Suprapubic skin (tissue), 4 donors: ENCODE measurements around the gene MADD.

Experiments used
- EP300 ChIP-seq: sonication (generic); formaldehyde crosslinking; IDR thresholded peaks from one replicate; pipeline ENCODE4 v1.6.1; 2017; ENCODE audit warnings: antibody characterized with exemption
- POLR2A ChIP-seq, 2 donors: fragments of 450-650 bp; IDR thresholded peaks; one replicate each; pipeline ENCODE4 v1.6.1; 2017; ENCODE audit warnings: antibody characterized with exemption in 2 of 2, mild to moderate bottlenecking in 2 of 2, moderate library complexity in 2 of 2
- POLR2AphosphoS5 ChIP-seq, 3 donors: sonication (generic); formaldehyde crosslinking; IDR thresholded peaks; one replicate each; pipeline ENCODE4 v1.6.1; 2017; ENCODE audit warnings: antibody characterized with exemption in 3 of 3
- TF ChIP-seq, protein P1 (sequence below), 2 donors: fragments of 200-600 bp in 1 of 2; fragments of 450-650 bp in 1 of 2; sonication (generic) in 1 of 2; IDR thresholded peaks; one replicate each; pipeline ENCODE4 v1.5.1; 2016 to 2019; ENCODE audit warnings: antibody characterized with exemption in 2 of 2, mild to moderate bottlenecking in 1 of 2, moderate library complexity in 1 of 2

DNA sequence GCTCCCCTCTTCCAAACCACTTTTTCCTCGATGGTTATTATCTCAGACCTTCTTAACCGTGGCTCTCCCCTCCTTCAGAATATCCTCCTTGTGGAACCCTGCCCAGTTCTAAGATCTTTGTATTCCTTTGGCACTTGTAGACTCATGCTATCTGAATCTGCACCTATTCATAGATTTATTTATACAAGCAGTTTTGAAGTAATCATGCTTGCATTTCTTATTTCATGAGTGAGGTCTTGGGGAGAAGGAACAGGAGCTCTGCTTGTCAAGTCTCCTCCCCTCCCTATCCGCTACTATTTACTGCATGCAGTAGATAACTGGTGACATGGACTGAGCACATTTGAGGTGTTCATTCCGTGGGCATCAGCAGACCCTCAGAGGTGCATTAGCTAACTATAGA lies 5.4 kb upstream of the MADD start:
- TF ChIP-seq, protein P1, sequence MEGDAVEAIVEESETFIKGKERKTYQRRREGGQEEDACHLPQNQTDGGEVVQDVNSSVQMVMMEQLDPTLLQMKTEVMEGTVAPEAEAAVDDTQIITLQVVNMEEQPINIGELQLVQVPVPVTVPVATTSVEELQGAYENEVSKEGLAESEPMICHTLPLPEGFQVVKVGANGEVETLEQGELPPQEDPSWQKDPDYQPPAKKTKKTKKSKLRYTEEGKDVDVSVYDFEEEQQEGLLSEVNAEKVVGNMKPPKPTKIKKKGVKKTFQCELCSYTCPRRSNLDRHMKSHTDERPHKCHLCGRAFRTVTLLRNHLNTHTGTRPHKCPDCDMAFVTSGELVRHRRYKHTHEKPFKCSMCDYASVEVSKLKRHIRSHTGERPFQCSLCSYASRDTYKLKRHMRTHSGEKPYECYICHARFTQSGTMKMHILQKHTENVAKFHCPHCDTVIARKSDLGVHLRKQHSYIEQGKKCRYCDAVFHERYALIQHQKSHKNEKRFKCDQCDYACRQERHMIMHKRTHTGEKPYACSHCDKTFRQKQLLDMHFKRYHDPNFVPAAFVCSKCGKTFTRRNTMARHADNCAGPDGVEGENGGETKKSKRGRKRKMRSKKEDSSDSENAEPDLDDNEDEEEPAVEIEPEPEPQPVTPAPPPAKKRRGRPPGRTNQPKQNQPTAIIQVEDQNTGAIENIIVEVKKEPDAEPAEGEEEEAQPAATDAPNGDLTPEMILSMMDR (IDR thresholded peaks at IDR 0.05) = no peak
- TF ChIP-seq POLR2A (IDR thresholded peaks at IDR 0.05) (no peak), EP300 (no peak), POLR2AphosphoS5 (IDR thresholded peaks at IDR 0.05) (no peak)
